Medulla oblongata (tissue), 1 donor: ENCODE measurements around the gene GRK6.
A peak's percentile ranks its signal among the peaks of the same experiment; 100 is the strongest.

Experiments
- DNase-seq: peaks from one replicate; pipeline ENCODE4 v3.0.0-alpha.2; 2015; ENCODE audit errors: extremely low spot score

The GRK6 gene

GRCh38 chr5:177469750-177470525, 43.5 kb downstream of the GRK6 start:
- no peak for DNase-seq

DNA sequence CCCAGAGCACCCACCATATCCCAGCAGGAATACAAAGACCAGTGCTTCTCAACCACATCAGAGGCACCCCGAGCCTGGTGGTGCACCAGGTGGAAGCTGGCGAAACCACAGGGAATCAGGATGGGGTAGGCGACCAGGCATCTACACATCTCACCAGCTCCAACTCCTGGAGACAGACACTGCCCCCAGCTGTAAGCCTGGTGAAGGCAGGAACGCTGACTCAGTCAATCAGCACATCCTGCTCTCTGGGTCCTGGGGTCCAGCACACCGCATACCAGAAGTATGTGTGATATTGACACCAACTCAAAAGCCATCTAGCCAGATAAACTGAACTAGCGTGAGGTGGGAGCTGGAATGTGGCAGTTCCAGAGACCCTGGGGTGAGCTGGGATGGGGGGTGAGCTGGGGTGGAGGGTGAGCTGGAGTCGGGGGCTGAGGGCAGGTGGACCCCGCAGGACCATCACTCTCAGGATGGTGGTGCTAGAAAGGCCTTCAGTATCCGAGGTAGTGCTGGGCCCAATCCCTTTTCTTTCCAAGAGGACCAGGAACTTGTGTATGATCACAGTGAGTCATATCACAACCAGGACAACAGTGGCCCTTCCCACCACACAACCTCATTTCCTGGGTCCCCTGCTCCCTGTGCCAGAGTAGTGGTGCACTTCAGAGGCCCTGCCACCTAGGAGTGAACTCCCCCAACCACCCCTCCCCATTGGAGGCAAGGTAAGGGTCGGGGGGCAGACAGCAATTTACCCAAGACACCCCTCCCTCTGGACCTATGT, 44.5 kb downstream of the GRK6 start:
- DNase-seq: no peak

GRCh38 chr5:177471610-177472356, 45.3 kb downstream of the GRK6 start:
- no peak for DNase-seq

DNA sequence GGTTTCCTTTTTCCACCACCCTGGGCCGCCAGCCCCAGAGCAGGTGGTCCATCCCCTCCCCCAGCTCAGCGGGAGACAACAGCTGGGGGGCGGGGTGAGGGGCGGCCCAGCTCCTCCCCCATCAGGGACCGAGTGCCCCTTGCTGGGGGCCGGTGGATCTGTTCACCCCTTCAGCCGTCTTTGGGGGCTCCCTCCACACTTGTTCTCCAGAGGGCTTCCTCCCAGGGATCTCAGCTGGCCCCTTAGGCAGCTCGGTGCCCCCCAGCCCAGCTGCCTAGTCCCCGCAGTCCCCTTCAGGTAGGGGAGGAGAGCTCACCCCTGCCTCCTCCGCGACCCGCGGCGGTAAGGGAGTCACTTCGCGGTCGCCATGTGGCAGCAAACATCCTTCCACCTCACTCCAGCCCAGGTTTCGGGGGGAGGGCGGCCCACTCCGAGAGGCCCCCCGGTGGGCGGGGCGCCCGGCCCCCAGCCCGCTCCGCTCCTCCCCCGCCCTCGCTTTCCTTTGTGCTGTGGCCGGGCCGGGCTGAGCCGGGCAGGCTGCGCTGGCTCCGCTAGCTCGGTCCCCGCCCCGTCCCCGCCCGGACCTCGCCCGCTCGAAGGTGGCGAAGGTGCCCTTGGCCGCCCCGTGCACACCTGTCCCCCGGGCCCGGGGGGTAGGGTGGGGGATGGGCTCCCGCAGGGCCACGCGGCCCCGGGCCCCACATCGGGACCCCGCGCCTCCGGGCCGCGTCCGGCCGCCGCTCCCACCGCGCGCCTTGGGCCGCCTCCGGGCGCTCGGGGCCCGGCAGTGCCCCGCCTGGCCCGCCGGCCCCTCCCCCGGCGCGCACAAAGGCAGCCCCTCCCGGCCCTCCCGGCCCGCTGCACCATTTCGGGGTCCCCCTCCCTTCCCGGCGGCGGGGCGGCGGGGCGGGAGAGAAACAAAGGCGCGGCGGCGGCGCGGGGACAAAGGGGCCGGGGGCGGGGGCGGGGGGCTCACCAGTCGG, 46.3 kb downstream of the GRK6 start:
- no peak for DNase-seq

- DNase-seq: peak; percentile 27
Observed at GRCh38 chr5:177473443-177474001, 47.0 kb downstream of the GRK6 start, which contains the start of gene DBN1. Gene DBN1 (minus strand): TSS chr5:177473634. CDS start chr5:177473521, 113 bp downstream.

DNA sequence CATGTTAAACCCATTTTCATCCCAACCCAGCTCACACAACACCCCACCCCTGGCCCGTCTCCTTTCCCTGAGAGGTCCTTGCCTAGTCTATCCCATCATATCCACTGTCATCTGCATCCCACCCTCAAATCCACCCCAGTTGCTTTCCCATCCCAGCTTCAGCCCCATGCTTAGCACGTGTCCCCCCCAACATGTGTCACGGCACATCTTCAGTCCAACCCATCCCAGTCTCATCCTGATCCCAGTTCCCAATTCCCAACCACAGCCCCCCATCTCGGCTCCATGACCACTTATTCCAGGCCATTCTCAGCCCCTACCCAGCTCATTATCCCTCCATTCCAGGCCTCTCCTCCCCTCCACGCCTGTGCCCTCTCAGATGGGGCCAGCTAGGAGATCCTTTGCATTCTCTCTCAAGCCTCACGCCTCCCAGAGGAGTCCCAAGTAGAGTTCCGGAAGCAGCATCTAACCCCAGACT, 47.6 kb downstream of the GRK6 start:
- no peak for DNase-seq

DNA sequence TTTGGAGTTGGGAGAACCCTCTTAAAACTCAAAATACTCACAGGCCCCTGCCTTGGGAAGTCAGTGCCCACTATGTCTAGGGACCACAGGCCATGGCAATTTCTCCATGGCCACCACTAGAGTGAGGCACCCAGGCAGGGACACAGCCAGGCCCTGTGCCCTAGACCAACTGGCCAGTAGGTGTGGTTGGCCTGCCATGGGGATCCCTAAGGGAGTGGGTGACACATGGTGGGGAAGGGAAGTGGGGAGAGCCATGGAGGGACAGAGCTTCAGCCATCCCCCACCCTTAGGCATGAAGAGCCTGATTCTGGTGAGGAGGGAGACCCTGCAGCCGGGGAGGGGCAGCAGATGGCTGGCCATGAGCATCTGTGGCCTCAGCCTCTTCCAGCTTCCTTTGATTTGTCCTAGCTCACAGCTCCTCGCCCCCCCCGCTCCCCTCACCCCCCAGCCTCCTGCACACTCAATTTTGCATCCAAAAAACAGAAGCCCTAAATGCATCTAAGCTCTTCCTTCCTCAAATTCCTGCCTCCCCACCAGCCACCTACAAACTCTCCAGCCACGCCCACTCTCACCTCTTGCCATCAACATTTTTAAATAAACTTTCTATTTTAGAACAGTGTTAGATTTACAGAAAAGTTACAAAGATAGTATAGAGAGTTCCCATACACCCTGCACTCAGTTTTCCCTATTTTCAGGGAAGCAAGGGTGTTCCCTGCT, 48.5 kb downstream of the GRK6 start:
- no peak for DNase-seq

DNA sequence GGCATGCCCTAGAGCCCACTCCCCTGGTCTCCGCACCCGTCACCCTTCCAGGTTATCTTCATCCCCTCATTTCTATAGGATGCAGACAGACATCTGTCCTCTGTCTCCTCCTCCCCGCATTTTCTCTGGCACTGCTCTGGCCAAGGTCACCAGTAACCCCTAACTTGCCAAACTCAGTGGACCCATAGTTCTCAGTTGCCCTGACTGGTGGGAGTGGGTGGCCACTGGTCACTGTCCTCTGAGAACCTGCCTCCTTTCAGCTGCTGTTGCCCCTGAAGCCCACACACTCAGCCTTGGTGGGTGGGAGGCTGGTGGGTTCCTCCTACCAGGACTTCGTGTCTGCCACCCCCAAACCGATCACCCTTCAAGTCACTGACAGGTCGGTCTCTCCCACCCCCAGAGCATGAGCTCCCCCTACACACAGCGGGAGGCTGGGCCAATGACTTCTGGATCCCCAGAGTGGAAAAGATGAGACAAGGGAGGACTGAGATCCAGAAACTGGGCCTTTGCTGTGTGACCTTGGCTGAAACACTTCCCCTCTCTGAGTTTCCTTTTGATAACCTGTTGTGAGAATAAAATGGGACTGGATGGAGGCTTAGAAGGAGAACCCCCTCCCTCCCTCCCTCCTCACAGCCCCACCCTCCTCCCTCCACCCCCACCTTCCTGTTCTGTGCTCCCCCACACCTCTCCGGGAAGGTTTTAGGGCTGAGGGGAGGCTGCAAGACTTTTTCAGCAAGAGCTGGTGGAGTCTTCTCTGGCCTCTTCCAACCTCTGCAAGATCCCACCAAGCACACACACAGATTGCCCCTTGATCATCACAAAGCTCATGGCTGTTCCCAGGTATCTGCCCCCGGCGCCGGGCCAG, 49.3 kb downstream of the GRK6 start:
- DNase-seq: no peak

DNA sequence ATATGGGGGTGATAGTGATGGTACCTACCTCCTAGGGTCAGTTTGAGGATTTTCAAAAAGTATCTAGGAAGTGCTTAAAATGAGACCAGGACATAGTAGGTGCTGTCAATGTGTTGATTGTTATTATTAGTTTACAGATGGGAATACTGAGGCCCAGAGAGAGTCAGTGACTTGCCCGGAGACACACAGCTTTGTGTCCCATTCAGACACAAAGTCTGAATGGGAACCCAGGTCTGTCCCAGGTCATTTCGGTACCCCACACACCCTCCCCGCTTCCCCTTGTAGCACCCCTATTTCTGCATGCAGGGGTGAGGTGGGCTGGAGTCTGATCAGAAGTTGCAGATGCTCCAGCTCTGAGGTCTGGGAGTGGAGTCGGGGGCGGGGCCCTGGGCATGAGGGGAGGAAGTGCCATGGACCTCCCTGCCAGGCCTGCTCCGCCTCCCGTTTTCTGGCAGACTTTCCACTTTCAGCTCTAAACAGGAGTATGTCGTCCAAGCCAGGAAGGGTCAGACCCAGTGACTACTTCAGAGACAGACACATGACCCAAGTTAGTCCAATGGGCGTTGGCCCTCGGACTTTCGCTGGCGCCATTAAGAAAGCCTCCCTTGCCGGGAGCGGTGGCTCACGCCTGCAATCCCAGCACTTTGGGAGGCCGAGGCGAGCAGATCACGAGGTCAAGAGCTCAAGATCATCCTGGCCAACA, 50.2 kb downstream of the GRK6 start:
- DNase-seq: no peak

GRCh38 chr5:177477701-177478477, 51.4 kb downstream of the GRK6 start:
- no peak for DNase-seq

GRCh38 chr5:177478711-177479646, 52.5 kb downstream of the GRK6 start:
- DNase-seq: peak; percentile 59

- no peak for DNase-seq
Observed at GRCh38 chr5:177479774-177480173, 53.3 kb downstream of the GRK6 start.

- DNase-seq: no peak
Observed at GRCh38 chr5:177482359-177482795, 55.9 kb downstream of the GRK6 start.

DNA sequence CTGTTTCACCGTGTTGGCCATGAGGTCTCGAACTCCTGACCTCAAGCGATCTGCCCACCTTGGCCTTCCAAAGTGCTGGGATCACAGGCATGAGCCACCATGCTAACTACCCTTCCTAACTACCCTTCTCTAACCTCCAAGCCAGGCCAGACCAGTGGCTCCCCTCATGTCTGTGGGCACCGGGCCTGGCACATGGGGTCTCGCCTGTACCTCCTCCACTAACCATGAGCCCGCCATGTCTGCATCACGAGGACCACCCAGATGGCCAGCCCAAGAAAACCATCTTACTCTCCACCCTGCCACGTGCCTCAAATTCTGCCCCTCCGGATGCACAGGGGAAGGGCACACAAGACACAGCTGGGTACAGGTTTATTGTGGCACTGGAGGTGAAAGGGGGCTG, 56.6 kb downstream of the GRK6 start:
- DNase-seq: no peak

- DNase-seq: no peak
Observed at GRCh38 chr5:177483994-177484901, 57.8 kb downstream of the GRK6 start.
